B cell (primary cell): ENCODE data around the gene RASSF8. TPM values are rescaled to one million over a fixed set of nuclear protein-coding genes. Genes with fewer than 3 reads are reported as not detected.

ENCODE experiments used
- polyA plus RNA-seq: library from polyadenylated mRNA; depleted of rRNA; stranded (reverse); fragments of >200 nt; gene quantifications from 2 replicates; pipeline ENCODE4 v1.2.3, GENCODE V29; 2012
- total RNA-seq, 2 donors: library from RNA; stranded (reverse); fragments of 120-200 nt in 1 of 2; gene quantifications; 1 replicate in 1 of 2; 2 replicates in 1 of 2; pipeline versions ENCODE4 v1.2.3 to v1.2.4, GENCODE V29; 2013 to 2022

The RASSF8 gene
- total and polyA plus RNA-seq, 2 donors (not counting 1 experiment from before 2014, with no cell fraction given): 0.01 to 0.49 TPM

Other genes with a start within 250 kb of the RASSF8 start
- gene BHLHE41, start 166.4 kb downstream of the RASSF8 start, total RNA-seq: 53.7 and 57.2 TPM in 2 replicates
- 1.7 and 12.0 TPM in 2 replicates for gene BHLHE41, start 166.4 kb downstream of the RASSF8 start, polyA plus RNA-seq
- 16.8 and 19.6 TPM in 2 replicates for gene SSPN, start 236.9 kb downstream of the RASSF8 start, total RNA-seq
- 8.1 and 18.3 TPM in 2 replicates for gene SSPN, start 236.9 kb downstream of the RASSF8 start, polyA plus RNA-seq